A549 (cell line): Measurements from ENCODE around the gene ARHGAP23. TPM values are rescaled to one million over a fixed set of nuclear protein-coding genes. Genes with fewer than 3 reads are reported as not detected.

Source experiments
- ATAC-seq, 2 experiments: fragments of 200-7000 bp in 1 of 2; fragments of >200 bp in 1 of 2; cut with Nextera tagmentation in 1 of 2; cut with Tn5 transposase in 1 of 2; 3 replicates each; pipeline versions ENCODE4 v1.8.0 to v1.9.1; 2018 to 2020; ENCODE audit warnings: mild to moderate bottlenecking in 1 of 2, moderate library complexity in 1 of 2
- CTCF ChIA-PET: fragments of 300-600 bp; sonication (Branson Sonifier 250); formaldehyde crosslinking; extraction: SDS; loops from one replicate; lab custom pipeline; 2021; ENCODE audit warnings: antibody characterized with exemption, inconsistent platforms; lab: Yijun Ruan, JAX
- POLR2A ChIA-PET: fragments of 350-600 bp; formaldehyde crosslinking; extraction: SDS; loops from one replicate; lab custom pipeline; 2021; ENCODE audit warnings: antibody characterized with exemption, inconsistent platforms; lab: Yijun Ruan, JAX
- DNase-seq, 2 experiments: peaks; one replicate each; pipeline versions ENCODE4 v3.0.0 to v3.0.0-alpha.2; 2011 to 2016; ENCODE audit warnings: low read depth in 1 of 2, low spot score in 1 of 2
- FAIRE-seq: peaks from 2 replicates; lab custom pipeline; 2011; peaks lifted over from hg19 to GRCh38; lab: Jason Lieb, UNC
- H3K27ac ChIP-seq, 2 experiments: fragments of >200 bp; sonication (Bioruptor Twin); formaldehyde crosslinking; 3 replicates each; pipeline ENCODE4 v1.5.1; 2016 to 2017
- H3K4me1 ChIP-seq: fragments of >200 bp; sonication (Bioruptor Twin); formaldehyde crosslinking; 3 replicates; pipeline ENCODE4 v1.6.1; 2016
- H3K4me2 ChIP-seq: fragments of >200 bp; sonication (Bioruptor Twin); formaldehyde crosslinking; 3 replicates; pipeline ENCODE4 v1.6.1; 2016
- H3K4me3 ChIP-seq: fragments of >200 bp; sonication (Bioruptor Twin); formaldehyde crosslinking; 3 replicates; pipeline ENCODE4 v1.5.1; 2016
- H3K9me3 ChIP-seq: fragments of >200 bp; sonication (Bioruptor Twin); formaldehyde crosslinking; 3 replicates; pipeline ENCODE4 v1.6.1; 2016
- ATOH8 ChIP-seq: fragments of 250-450 bp; sonication (Bioruptor Pico); IDR thresholded peaks from 2 replicates; pipeline ENCODE4 v1.5.0; 2020; ENCODE audit warnings: low read depth, mild to moderate bottlenecking, moderate library complexity
- CBX8 ChIP-seq: fragments of 200-600 bp; sonication (generic); IDR thresholded peaks from 2 replicates; pipeline ENCODE4 v1.6.1; 2016
- EHF ChIP-seq: fragments of 250-450 bp; sonication (Bioruptor Pico); IDR thresholded peaks from 2 replicates; pipeline ENCODE4 v1.5.0; 2020; ENCODE audit warnings: mild to moderate bottlenecking
- ESRRA ChIP-seq: fragments of 150-350 bp; IDR thresholded peaks from 2 replicates; pipeline ENCODE4 v1.6.1; 2014; ENCODE audit warnings: mild to moderate bottlenecking, low read length, borderline replicate concordance
- GATA3 ChIP-seq: IDR thresholded peaks from 2 replicates; pipeline ENCODE4 v1.6.1; 2012; ENCODE audit warnings: borderline replicate concordance
- HMGXB4 ChIP-seq: fragments of 250-450 bp; sonication (Bioruptor Pico); IDR thresholded peaks from 2 replicates; pipeline ENCODE4 v1.5.0; 2021; ENCODE audit warnings: mild to moderate bottlenecking, moderate library complexity, borderline replicate concordance
- JUN ChIP-seq, 2 experiments: fragments of >200 bp; sonication (Bioruptor Twin); formaldehyde crosslinking; IDR thresholded peaks; 2 replicates in 1 of 2; 3 replicates in 1 of 2; pipeline ENCODE4 v1.6.1; 2016 to 2017
- MAX ChIP-seq: IDR thresholded peaks from 2 replicates; pipeline ENCODE4 v1.6.1; 2012
- MYC ChIP-seq: IDR thresholded peaks from 2 replicates; pipeline ENCODE4 v1.6.1; 2012; ENCODE audit warnings: mild to moderate bottlenecking, inconsistent platforms, low read length, improper control_type of control experiment, borderline replicate concordance
- NFE2L2 ChIP-seq: fragments of 150-350 bp; conservative IDR thresholded peaks from 2 replicates; pipeline ENCODE4 v1.6.1; 2014; ENCODE audit warnings: low read length
- PHF8 ChIP-seq: fragments of 200-600 bp; sonication (generic); IDR thresholded peaks from 2 replicates; pipeline ENCODE4 v1.6.1; 2016; ENCODE audit warnings: low read depth, mild to moderate bottlenecking, antibody characterized with exemption, moderate library complexity, borderline replicate concordance
- REST ChIP-seq: fragments of 200-600 bp; sonication (generic); IDR thresholded peaks from 2 replicates; pipeline ENCODE4 v1.6.1; 2016; ENCODE audit warnings: antibody characterized with exemption, mild to moderate bottlenecking, moderate library complexity
- RNF2 ChIP-seq: fragments of 200-600 bp; sonication (generic); IDR thresholded peaks from 2 replicates; pipeline ENCODE4 v1.6.1; 2016; ENCODE audit warnings: low read depth, mild to moderate bottlenecking, antibody characterized with exemption, moderate library complexity, borderline replicate concordance
- TP53 ChIP-seq: fragments of 250-450 bp; sonication (Bioruptor Pico); IDR thresholded peaks from 2 replicates; pipeline ENCODE4 v1.5.0; 2021; ENCODE audit warnings: mild to moderate bottlenecking, moderate library complexity
- USF2 ChIP-seq: fragments of 450-650 bp; IDR thresholded peaks from 2 replicates; pipeline ENCODE4 v1.6.1; 2014; ENCODE audit warnings: antibody characterized with exemption
- WGBS: methylation state at CpG from one replicate; pipeline ENCODE4 v1.1.6; 2017; ENCODE audit errors: missing lambda C conversion rate; 5-methylcytosine and 5-hydroxymethylcytosine counted together
- polyA plus RNA-seq, 4 experiments: library from polyadenylated mRNA; depleted of rRNA in 3 of 4; stranded (reverse); fragments of >200 nt; fragmentation: RNase III in 1 of 4; extraction: RNeasy Plus Mini Kit Qiagen cat#74134 plus additional on column Dnase treatment in 1 of 4; gene quantifications; 2 replicates in 3 of 4; 3 replicates in 1 of 4; pipeline ENCODE4 v1.2.3, GENCODE V29; 2011 to 2017

Gene ARHGAP23
- polyA plus RNA-seq, 2 of the 4 experiments (the other 2 are of a cell fraction) = 4.8 to 32.6 TPM

- TF ChIP-seq RNF2 (no peak), JUN (IDR thresholded peaks at IDR 0.05) (no peak)
Observed at GRCh38 chr17:38404174-38404943, 23.9 kb upstream of the ARHGAP23 start (continued).

GRCh38 chr17:38405654-38406053 is 22.6 kb upstream of the ARHGAP23 start:
- ChIA-PET POLR2A (no interaction called here), CTCF (interaction anchor here (0.6 to 3.9 kb wide), 5 partner anchors 8 to 1871 kb away, joined by 3 to 26 read pairs (median 4); no protein-coding TSS in a partner anchor)
- DNase-seq (no peak), FAIRE-seq (no peak), ATAC-seq (no peak)
- Histone ChIP-seq H3K4me3 (no peak overlapping the region), H3K9me3 (no peaks in the 10 kb centered on the region), H3K4me2 (no peak overlapping the region), H3K4me1 (no peaks in the 10 kb centered on the region), H3K27ac (no peak overlapping the region)
- TF ChIP-seq USF2 (no peak), MYC (no peak), TP53 (CRISPR knock-in tag) (no peak), REST (no peak), JUN (IDR thresholded peaks at IDR 0.05) (no peak), MAX (no peak), ESRRA (no peak), ATOH8 (no peak), HMGXB4 (CRISPR knock-in tag) (no peak), NFE2L2 (no peak), EHF (CRISPR knock-in tag) (no peak), GATA3 (no peak), CBX8 (no peak), PHF8 (no peak)
- WGBS = 91% methylated on average over 4 of the region's 4 CpGs

- no peak for FAIRE-seq
- no peak overlapping the region for H3K4me2 ChIP-seq
- ChIA-PET POLR2A (no interaction called here), CTCF (interaction anchor here (3.0 to 8.4 kb wide), 2 partner anchors 15 to 61 kb away, joined by 21 to 80 read pairs; partner anchors contain the start of gene ARHGAP23)
- H3K27ac ChIP-seq = no peak overlapping the region
- H3K4me3 ChIP-seq = no peak overlapping the region
- 68% methylated on average over 1 of the region's 1 CpG for WGBS
- peaks cover 9% of the 10 kb centered on the region for H3K4me1 ChIP-seq
- TF ChIP-seq JUN (IDR thresholded peaks at IDR 0.05) = no peak
- H3K9me3 ChIP-seq = no peaks in the 10 kb centered on the region
- no peak for DNase-seq
- no peak for ATAC-seq
Observed at GRCh38 chr17:38410201-38410600, 18.1 kb upstream of the ARHGAP23 start.
